Thoracic aorta (tissue), 2 donors: Measurements from ENCODE around the gene SKAP1. TPM values are rescaled to one million over a fixed set of nuclear protein-coding genes. Genes with fewer than 3 reads are reported as not detected.

Source experiments
- ATAC-seq: fragments of 150-250 bp; one replicate; pipeline ENCODE4 v1.8.0; 2017; ENCODE audit warnings: low read depth; ENCODE audit not compliant: insufficient number of reproducible peaks, low FRiP score
- DNase-seq: peaks from one replicate; pipeline ENCODE4 v3.0.0-alpha.2; 2020; ENCODE audit warnings: low spot score
- H3K27ac ChIP-seq, 2 donors: fragments of 200-600 bp; sonication (generic); 1 replicate in 1 of 2; 2 replicates in 1 of 2; pipeline ENCODE4 v1.5.1; 2016; ENCODE audit warnings: mild to moderate bottlenecking in 2 of 2, moderate library complexity in 2 of 2
- H3K27me3 ChIP-seq: fragments of 200-600 bp; sonication (generic); replicated peaks from 2 replicates; pipeline ENCODE4 v1.6.0; 2016; ENCODE audit warnings: mild to moderate bottlenecking; ENCODE audit not compliant: insufficient read depth
- H3K36me3 ChIP-seq: fragments of 200-600 bp; sonication (generic); one replicate; pipeline ENCODE4 v1.5.1; 2016
- H3K4me1 ChIP-seq, 2 donors: fragments of 200-600 bp; sonication (generic); 1 replicate in 1 of 2; 2 replicates in 1 of 2; pipeline versions ENCODE4 v1.5.1 to v1.6.0; 2016; ENCODE audit warnings: low read depth in 2 of 2, mild to moderate bottlenecking in 1 of 2; ENCODE audit not compliant: control insufficient read depth in 1 of 2
- H3K4me3 ChIP-seq: fragments of 200-600 bp; sonication (generic); 2 replicates; pipeline ENCODE4 v1.5.1; 2016; ENCODE audit warnings: mild to moderate bottlenecking
- H3K9me3 ChIP-seq: fragments of 200-600 bp; sonication (generic); 2 replicates; pipeline ENCODE4 v1.5.1; 2016
- CTCF ChIP-seq: fragments of 200-600 bp; sonication (generic); IDR thresholded peaks from one replicate; pipeline ENCODE4 v1.5.1; 2019; ENCODE audit warnings: antibody characterized with exemption
- total RNA-seq, 2 donors: library from RNA; depleted of rRNA; stranded (reverse); fragments of >200 nt; gene quantifications; one replicate each; pipeline versions ENCODE4 v1.1.0 to v1.2.3, GENCODE V29; 2016

Gene SKAP1
- total RNA-seq, 2 donors from 2014 or later: 2.6 TPM; not detected in 1

- Histone ChIP-seq H3K9me3 (no peaks in the 10 kb centered on the region), H3K27ac (no peak overlapping the region), H3K4me1 (no peaks in the 10 kb centered on the region), H3K4me3 (no peak overlapping the region), H3K36me3 (no peaks in the 10 kb centered on the region), H3K27me3 (no peaks in the 10 kb centered on the region)
- ATAC-seq (no peak), DNase-seq (no peak)
- TF ChIP-seq CTCF: no peak
Measured at GRCh38 chr17:48352630-48353029, 77.4 kb downstream of the SKAP1 start.

- H3K27me3 ChIP-seq: no peaks in the 10 kb centered on the region
- DNase-seq: no peak
- peak; percentile 72 for TF ChIP-seq CTCF
- no peaks in the 10 kb centered on the region for H3K9me3 ChIP-seq
- H3K36me3 ChIP-seq: no peaks in the 10 kb centered on the region
- H3K4me1 ChIP-seq: no peaks in the 10 kb centered on the region
- no peak overlapping the region for H3K4me3 ChIP-seq
- ATAC-seq: no peak
- no peak overlapping the region for H3K27ac ChIP-seq
Measured at GRCh38 chr17:48351911-48352332, 78.1 kb downstream of the SKAP1 start.

GRCh38 chr17:48348352-48348751 lies 81.7 kb downstream of the SKAP1 start:
- no peaks in the 10 kb centered on the region for H3K4me1 ChIP-seq
- DNase-seq: no peak
- H3K36me3 ChIP-seq: no peaks in the 10 kb centered on the region
- H3K27ac ChIP-seq: no peak overlapping the region
- TF ChIP-seq CTCF: no peak
- H3K27me3 ChIP-seq: no peaks in the 10 kb centered on the region
- H3K4me3 ChIP-seq: no peak overlapping the region
- no peak for ATAC-seq
- no peaks in the 10 kb centered on the region for H3K9me3 ChIP-seq

GRCh38 chr17:48347177-48347576 lies 82.8 kb downstream of the SKAP1 start:
- no peaks in the 10 kb centered on the region for H3K27me3 ChIP-seq
- H3K9me3 ChIP-seq: no peaks in the 10 kb centered on the region
- DNase-seq: no peak
- H3K4me3 ChIP-seq: no peak overlapping the region
- no peaks in the 10 kb centered on the region for H3K4me1 ChIP-seq
- no peak overlapping the region for H3K27ac ChIP-seq
- no peak for TF ChIP-seq CTCF
- H3K36me3 ChIP-seq: no peaks in the 10 kb centered on the region
- ATAC-seq: no peak

GRCh38 chr17:48344251-48344650 lies 85.8 kb downstream of the SKAP1 start:
- H3K36me3 ChIP-seq: no peaks in the 10 kb centered on the region
- H3K27me3 ChIP-seq: peaks cover 6% of the 10 kb centered on the region
- DNase-seq (no peak), ATAC-seq (no peak)
- H3K4me3 ChIP-seq: no peak overlapping the region
- no peak for TF ChIP-seq CTCF
- H3K4me1 ChIP-seq: no peaks in the 10 kb centered on the region
- H3K9me3 ChIP-seq: no peaks in the 10 kb centered on the region
- H3K27ac ChIP-seq: no peak overlapping the region
